H9 (cell line): ENCODE data around the gene SLC25A31. TPM values are rescaled to one million over a fixed set of nuclear protein-coding genes. Genes with fewer than 3 reads are reported as not detected.

Experiments
- DNase-seq: peaks from one replicate; pipeline ENCODE4 v3.0.0-alpha.2; 2017
- H2AFZ ChIP-seq: one replicate; pipeline ENCODE4 v1.6.1; 2013; ENCODE audit warnings: mild to moderate bottlenecking, low read length, control low read depth, moderate library complexity
- H2AK5ac ChIP-seq: 2 replicates; pipeline ENCODE4 v1.6.1; 2013; ENCODE audit warnings: low read length, control low read depth, mixed read lengths; ENCODE audit not compliant: insufficient read length
- H2BK120ac ChIP-seq: one replicate; pipeline ENCODE4 v1.6.1; 2013; ENCODE audit warnings: low read depth, mild to moderate bottlenecking, low read length, control low read depth, inconsistent platforms; ENCODE audit not compliant: poor library complexity, severe bottlenecking
- H2BK12ac ChIP-seq: 2 replicates; pipeline ENCODE4 v1.6.1; 2013; ENCODE audit warnings: low read length, control low read depth, mixed read lengths, low read depth; ENCODE audit not compliant: insufficient read length
- H2BK15ac ChIP-seq: 2 replicates; pipeline ENCODE4 v1.6.1; 2013; ENCODE audit warnings: low read depth, low read length, control low read depth
- H2BK20ac ChIP-seq: one replicate; pipeline ENCODE4 v1.6.1; 2013; ENCODE audit warnings: low read depth, mild to moderate bottlenecking, low read length, control low read depth, inconsistent platforms; ENCODE audit not compliant: poor library complexity, severe bottlenecking
- H2BK5ac ChIP-seq: 2 replicates; pipeline ENCODE4 v1.6.1; 2013; ENCODE audit warnings: low read length, control low read depth, mixed read lengths; ENCODE audit not compliant: insufficient read length
- H3K14ac ChIP-seq: 2 replicates; pipeline ENCODE4 v1.6.1; 2013; ENCODE audit warnings: low read length, control low read depth; ENCODE audit not compliant: insufficient read depth
- H3K18ac ChIP-seq: 2 replicates; pipeline ENCODE4 v1.6.1; 2013; ENCODE audit warnings: low read depth, mild to moderate bottlenecking, mixed read lengths, low read length, control low read depth; ENCODE audit not compliant: insufficient read length
- H3K23ac ChIP-seq: 2 replicates; pipeline ENCODE4 v1.6.1; 2013; ENCODE audit warnings: low read length, control low read depth, mixed read lengths, low read depth; ENCODE audit not compliant: insufficient read length
- H3K23me2 ChIP-seq: 2 replicates; pipeline ENCODE4 v1.6.1; 2013; ENCODE audit warnings: low read depth, mild to moderate bottlenecking, mixed read lengths, low read length, control low read depth; ENCODE audit not compliant: insufficient read length, poor library complexity, severe bottlenecking
- H3K27ac ChIP-seq: 2 replicates; pipeline ENCODE4 v1.5.1; 2013; ENCODE audit warnings: low read length, control low read depth, mixed read lengths, low read depth; ENCODE audit not compliant: insufficient read length
- H3K27me3 ChIP-seq: 2 replicates; pipeline ENCODE4 v1.6.1; 2013; ENCODE audit warnings: low read length, control low read depth, inconsistent platforms; ENCODE audit not compliant: insufficient read depth
- H3K4ac ChIP-seq: 2 replicates; pipeline ENCODE4 v1.6.1; 2013; ENCODE audit warnings: low read depth, mild to moderate bottlenecking, control low read depth, inconsistent platforms, low read length, moderate library complexity
- H3K4me1 ChIP-seq: 2 replicates; pipeline ENCODE4 v1.6.1; 2013; ENCODE audit warnings: low read length, control low read depth, inconsistent platforms; ENCODE audit not compliant: insufficient read depth
- H3K4me2 ChIP-seq: 2 replicates; pipeline ENCODE4 v1.6.1; 2013; ENCODE audit warnings: low read length, control low read depth, mixed read lengths; ENCODE audit not compliant: insufficient read length, insufficient read depth
- H3K56ac ChIP-seq: 2 replicates; pipeline ENCODE4 v1.6.1; 2013; ENCODE audit warnings: low read depth, mild to moderate bottlenecking, mixed read lengths, low read length, control low read depth; ENCODE audit not compliant: insufficient read length
- H3K79me1 ChIP-seq: 2 replicates; pipeline ENCODE4 v1.6.1; 2013; ENCODE audit warnings: low read depth, mild to moderate bottlenecking, moderate library complexity, low read length, control low read depth, inconsistent platforms; ENCODE audit not compliant: insufficient read depth, poor library complexity, severe bottlenecking
- H3K79me2 ChIP-seq: 2 replicates; pipeline ENCODE4 v1.6.1; 2013; ENCODE audit warnings: low read length, control low read depth, inconsistent platforms; ENCODE audit not compliant: insufficient read depth
- H3K9ac ChIP-seq: 2 replicates; pipeline ENCODE4 v1.6.1; 2013; ENCODE audit warnings: low read length, control low read depth, mixed read lengths; ENCODE audit not compliant: insufficient read length; ENCODE audit errors: extremely low read depth
- H3K9me3 ChIP-seq: one replicate; pipeline ENCODE4 v1.6.1; 2013; ENCODE audit warnings: low read depth, low read length, inconsistent platforms; ENCODE audit not compliant: control insufficient read depth
- H3T11ph ChIP-seq: one replicate; pipeline ENCODE4 v1.6.1; 2013; ENCODE audit warnings: mild to moderate bottlenecking, low read length, control low read depth, inconsistent platforms
- H4K20me1 ChIP-seq: one replicate; pipeline ENCODE4 v1.6.1; 2013; ENCODE audit not compliant: control insufficient read depth, insufficient read length, insufficient read depth
- H4K5ac ChIP-seq: 2 replicates; pipeline ENCODE4 v1.6.1; 2013; ENCODE audit warnings: low read depth, mild to moderate bottlenecking, mixed read lengths, low read length, control low read depth; ENCODE audit not compliant: insufficient read length
- H4K8ac ChIP-seq: replicated peaks from 2 replicates; pipeline ENCODE4 v1.6.1; 2013; ENCODE audit warnings: low read length, control low read depth, mixed read lengths, low read depth; ENCODE audit not compliant: insufficient read length
- H4K91ac ChIP-seq: 2 replicates; pipeline ENCODE4 v1.6.1; 2013; ENCODE audit warnings: low read depth, mild to moderate bottlenecking, moderate library complexity, mixed read lengths, low read length, control low read depth; ENCODE audit not compliant: insufficient read length
- H3K27ac Mint-ChIP-seq, 3 experiments: 2 replicates in 2 of 3; 3 replicates in 1 of 3; pipeline ENCODE4 v1.8.0; 2020 to 2021; ENCODE audit warnings: mixed read lengths in 3 of 3, mild to moderate bottlenecking in 1 of 3, moderate library complexity in 1 of 3
- H3K27me3 Mint-ChIP-seq: 2 replicates; pipeline ENCODE4 v1.8.0; 2021; ENCODE audit warnings: low read depth, mild to moderate bottlenecking, moderate library complexity, mixed read lengths
- H3K36me3 Mint-ChIP-seq, 3 experiments: 2 replicates in 2 of 3; 3 replicates in 1 of 3; pipeline ENCODE4 v1.8.0; 2020 to 2021; ENCODE audit warnings: low read depth in 3 of 3, mixed read lengths in 3 of 3; ENCODE audit not compliant: insufficient read depth in 1 of 3
- H3K4me1 Mint-ChIP-seq, 2 experiments: 2 replicates each; pipeline ENCODE4 v1.8.0; 2020; ENCODE audit warnings: mixed read lengths in 2 of 2
- H3K4me3 Mint-ChIP-seq, 2 experiments: 2 replicates in 1 of 2; 3 replicates in 1 of 2; pipeline ENCODE4 v1.8.0; 2020 to 2021; ENCODE audit warnings: mild to moderate bottlenecking in 2 of 2, mixed read lengths in 2 of 2, moderate library complexity in 1 of 2
- H3K9me3 Mint-ChIP-seq, 2 experiments: 2 replicates in 1 of 2; 3 replicates in 1 of 2; pipeline ENCODE4 v1.8.0; 2020; ENCODE audit warnings: mild to moderate bottlenecking in 2 of 2, mixed read lengths in 2 of 2, moderate library complexity in 1 of 2
- WGBS: extraction: QIAGEN DNeasy Blood & Tissue Kit; methylation state at CpG from one replicate; pipeline ENCODE4 v1.1.7; 2013; ENCODE audit warnings: missing lambda C conversion rate, low lambda C conversion rate, mixed read lengths; ENCODE audit not compliant: insufficient read length; ENCODE audit errors: extremely low coverage; 5-methylcytosine and 5-hydroxymethylcytosine counted together
- total RNA-seq: library from RNA; stranded (reverse); gene quantifications from 2 replicates; pipeline ENCODE4 v1.2.1, GENCODE V29; 2021
- TF ChIP-seq, protein P1 (sequence below): fragments of 200-600 bp; sonication (generic); conservative IDR thresholded peaks from 3 replicates; pipeline ENCODE4 v1.8.0; 2021; ENCODE audit warnings: antibody characterized with exemption, mild to moderate bottlenecking

The SLC25A31 gene
- total RNA-seq, 1 experiment from 2014 or later, result not detected

DNA sequence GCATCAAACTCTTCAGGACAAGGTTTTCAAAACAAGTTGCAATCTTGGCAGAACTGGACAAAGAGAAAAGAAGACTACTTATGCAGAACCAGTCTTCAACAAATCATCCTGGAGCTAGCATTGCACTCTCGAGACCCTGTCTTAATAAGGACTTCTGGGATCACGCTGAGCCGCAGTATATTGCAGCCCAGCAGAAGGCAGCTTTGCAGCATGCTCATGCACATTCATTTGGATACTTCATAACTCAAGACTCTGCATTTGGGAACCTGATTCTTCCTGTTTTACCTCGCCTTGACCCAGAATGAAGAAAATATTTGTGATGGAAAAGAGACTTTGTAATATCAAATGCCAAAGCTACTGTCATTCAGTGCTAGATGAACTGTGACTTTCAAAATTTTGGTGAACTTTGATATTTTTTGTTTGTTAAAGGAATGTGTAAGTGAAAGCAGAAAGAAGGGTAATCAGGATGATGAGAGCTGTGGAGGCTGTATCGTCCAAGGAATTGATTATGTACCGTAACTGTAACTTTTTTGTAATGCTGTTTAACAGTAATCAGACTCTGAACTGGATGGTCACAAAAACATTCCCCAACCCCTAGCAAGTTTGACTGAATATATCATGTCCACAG is 79.1 kb downstream of the SLC25A31 start:
- Histone ChIP-seq H3K18ac (no peak overlapping the region), H2BK5ac (no peak overlapping the region), H2BK15ac (no peak overlapping the region), H3K79me1 (no peaks in the 10 kb centered on the region), H2BK12ac (no peak overlapping the region), H2BK120ac (no peak overlapping the region), H4K5ac (no peak overlapping the region), H3T11ph (no peak overlapping the region), H2AK5ac (no peak overlapping the region), H2AFZ (no peak overlapping the region), H3K79me2 (no peaks in the 10 kb centered on the region), H3K23ac (no peak overlapping the region), H3K23me2 (no peaks in the 10 kb centered on the region), H3K27me3 (no peaks in the 10 kb centered on the region), H3K14ac (no peak overlapping the region), H3K56ac (no peak overlapping the region), H4K20me1 (no peaks in the 10 kb centered on the region), H4K91ac (no peak overlapping the region), H3K27ac (no peak overlapping the region), H3K4me1 (no peaks in the 10 kb centered on the region), H3K9me3 (no peaks in the 10 kb centered on the region), H3K4me2 (no peak overlapping the region), H2BK20ac (no peak overlapping the region), H3K9ac (no peak overlapping the region), H3K4ac (no peak overlapping the region), H4K8ac (no peak overlapping the region)
- Mint-ChIP-seq H3K4me3 (no peak overlapping the region), H3K9me3 (no peaks in the 10 kb centered on the region), H3K27ac (peak overlapping the region in 1 of 3 experiments; percentile 14; a peak in 1 of 7 replicates), H3K4me1 (no peaks in the 10 kb centered on the region), H3K36me3 (no peaks in the 10 kb centered on the region; a peak in 1 of 7 replicates), H3K27me3 (no peaks in the 10 kb centered on the region)
- WGBS, result no CpG with 5 or more reads among the region's 6 CpGs
- TF ChIP-seq, protein P1, sequence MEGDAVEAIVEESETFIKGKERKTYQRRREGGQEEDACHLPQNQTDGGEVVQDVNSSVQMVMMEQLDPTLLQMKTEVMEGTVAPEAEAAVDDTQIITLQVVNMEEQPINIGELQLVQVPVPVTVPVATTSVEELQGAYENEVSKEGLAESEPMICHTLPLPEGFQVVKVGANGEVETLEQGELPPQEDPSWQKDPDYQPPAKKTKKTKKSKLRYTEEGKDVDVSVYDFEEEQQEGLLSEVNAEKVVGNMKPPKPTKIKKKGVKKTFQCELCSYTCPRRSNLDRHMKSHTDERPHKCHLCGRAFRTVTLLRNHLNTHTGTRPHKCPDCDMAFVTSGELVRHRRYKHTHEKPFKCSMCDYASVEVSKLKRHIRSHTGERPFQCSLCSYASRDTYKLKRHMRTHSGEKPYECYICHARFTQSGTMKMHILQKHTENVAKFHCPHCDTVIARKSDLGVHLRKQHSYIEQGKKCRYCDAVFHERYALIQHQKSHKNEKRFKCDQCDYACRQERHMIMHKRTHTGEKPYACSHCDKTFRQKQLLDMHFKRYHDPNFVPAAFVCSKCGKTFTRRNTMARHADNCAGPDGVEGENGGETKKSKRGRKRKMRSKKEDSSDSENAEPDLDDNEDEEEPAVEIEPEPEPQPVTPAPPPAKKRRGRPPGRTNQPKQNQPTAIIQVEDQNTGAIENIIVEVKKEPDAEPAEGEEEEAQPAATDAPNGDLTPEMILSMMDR, result no peak
- DNase-seq, result no peak
